Measurements from ENCODE around the gene ACR.

- TF ChIP-seq EZH2phosphoT487 (IDR thresholded peaks at IDR 0.05; ENCODE audit: borderline replicate concordance, low read depth) (no peak), CTCF (IDR thresholded peaks at IDR 0.05) (no peak)
These were observed 8.5 kb upstream of the ACR start for GRCh38 chr22:50729391-50730012.
